Thyroid gland (tissue), 4 donors: ENCODE data around the gene RDH8.

Experiments used
- POLR2A ChIP-seq, 2 donors: fragments of 450-650 bp; IDR thresholded peaks; one replicate each; pipeline ENCODE4 v1.6.1; 2017; ENCODE audit warnings: antibody characterized with exemption in 2 of 2, mild to moderate bottlenecking in 2 of 2, moderate library complexity in 1 of 2
- TF ChIP-seq, protein P1 (sequence below), 6 experiments: fragments of 200-600 bp in 3 of 6; fragments of 450-650 bp in 3 of 6; sonication (generic) in 3 of 6; IDR thresholded peaks; one replicate each; pipeline ENCODE4 v1.5.1; 2016 to 2019; ENCODE audit warnings: antibody characterized with exemption in 6 of 6, mild to moderate bottlenecking in 2 of 6, inconsistent platforms in 1 of 6, moderate library complexity in 1 of 6

DNA sequence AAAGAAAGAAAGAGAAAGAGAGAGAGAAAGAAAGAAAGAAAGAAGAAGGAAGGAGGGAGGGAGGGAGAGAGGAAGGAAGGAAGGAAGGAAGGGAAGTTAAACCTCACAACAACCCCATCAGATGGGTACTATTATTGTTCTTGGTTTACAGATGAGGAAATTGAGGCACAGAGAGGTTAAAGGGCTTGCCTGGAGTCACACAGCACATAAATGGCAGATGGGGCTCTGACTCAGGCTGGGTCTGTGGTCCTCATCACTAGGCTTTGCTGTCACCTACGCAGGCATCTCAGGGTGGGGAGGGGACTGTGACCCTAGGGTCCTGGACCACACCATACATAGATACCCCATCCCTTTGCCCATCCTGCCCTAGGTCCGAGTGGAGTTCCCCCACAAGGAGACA is 36.3 kb downstream of the RDH8 start:
- TF ChIP-seq, protein P1, sequence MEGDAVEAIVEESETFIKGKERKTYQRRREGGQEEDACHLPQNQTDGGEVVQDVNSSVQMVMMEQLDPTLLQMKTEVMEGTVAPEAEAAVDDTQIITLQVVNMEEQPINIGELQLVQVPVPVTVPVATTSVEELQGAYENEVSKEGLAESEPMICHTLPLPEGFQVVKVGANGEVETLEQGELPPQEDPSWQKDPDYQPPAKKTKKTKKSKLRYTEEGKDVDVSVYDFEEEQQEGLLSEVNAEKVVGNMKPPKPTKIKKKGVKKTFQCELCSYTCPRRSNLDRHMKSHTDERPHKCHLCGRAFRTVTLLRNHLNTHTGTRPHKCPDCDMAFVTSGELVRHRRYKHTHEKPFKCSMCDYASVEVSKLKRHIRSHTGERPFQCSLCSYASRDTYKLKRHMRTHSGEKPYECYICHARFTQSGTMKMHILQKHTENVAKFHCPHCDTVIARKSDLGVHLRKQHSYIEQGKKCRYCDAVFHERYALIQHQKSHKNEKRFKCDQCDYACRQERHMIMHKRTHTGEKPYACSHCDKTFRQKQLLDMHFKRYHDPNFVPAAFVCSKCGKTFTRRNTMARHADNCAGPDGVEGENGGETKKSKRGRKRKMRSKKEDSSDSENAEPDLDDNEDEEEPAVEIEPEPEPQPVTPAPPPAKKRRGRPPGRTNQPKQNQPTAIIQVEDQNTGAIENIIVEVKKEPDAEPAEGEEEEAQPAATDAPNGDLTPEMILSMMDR (IDR thresholded peaks at IDR 0.05), result no peak
- no peak for TF ChIP-seq POLR2A (IDR thresholded peaks at IDR 0.05)
